ENCODE results near the gene CDK5RAP3. TPM values are rescaled to one million over a fixed set of nuclear protein-coding genes. Genes with fewer than 3 reads are reported as not detected.

The CDK5RAP3 gene
- total and polyA plus RNA-seq, 2 of the 13 experiments (the other 11 are each of a cell fraction or from before 2014, with no cell fraction given): 128 to 154 TPM

DNA sequence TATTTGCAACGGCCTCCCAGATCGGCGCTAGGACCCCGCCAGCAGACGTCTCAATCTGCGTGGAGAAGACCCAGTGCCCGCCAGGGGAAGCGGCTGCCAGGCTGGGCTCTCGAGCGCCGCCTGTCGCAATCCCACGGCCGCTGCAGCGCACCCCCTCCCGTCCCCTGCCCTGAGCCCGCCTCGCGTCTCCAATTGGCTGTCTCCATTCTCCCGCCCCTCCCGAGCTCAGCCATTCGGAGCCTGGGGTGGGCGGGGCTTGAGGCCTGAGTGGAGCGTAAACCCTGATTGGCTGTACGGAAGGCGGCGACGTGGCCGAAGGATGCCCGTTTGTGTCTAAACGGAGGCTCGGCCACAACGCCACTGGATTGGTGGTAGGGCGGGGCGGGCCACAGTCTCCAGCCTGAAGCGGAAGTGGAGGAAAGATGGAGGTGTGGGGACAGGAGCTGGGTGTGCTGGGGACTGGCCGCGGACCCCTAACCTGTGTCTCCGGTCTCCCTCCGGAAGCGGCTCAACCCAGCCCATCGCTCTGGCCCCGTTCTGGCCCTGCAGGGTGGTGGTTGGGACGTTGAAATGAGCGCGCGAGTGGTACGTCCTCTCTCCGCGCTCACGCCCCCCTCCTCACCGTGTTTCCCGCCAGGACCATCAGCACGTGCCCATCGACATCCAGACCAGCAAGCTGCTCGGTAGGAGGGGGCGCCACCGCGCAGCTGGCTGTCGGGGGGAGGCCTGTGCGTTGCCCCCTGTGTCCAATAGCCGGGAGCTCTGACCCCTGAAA, at the start of gene CDK5RAP3 (continued):
- TF ChIP-seq, protein P1, sequence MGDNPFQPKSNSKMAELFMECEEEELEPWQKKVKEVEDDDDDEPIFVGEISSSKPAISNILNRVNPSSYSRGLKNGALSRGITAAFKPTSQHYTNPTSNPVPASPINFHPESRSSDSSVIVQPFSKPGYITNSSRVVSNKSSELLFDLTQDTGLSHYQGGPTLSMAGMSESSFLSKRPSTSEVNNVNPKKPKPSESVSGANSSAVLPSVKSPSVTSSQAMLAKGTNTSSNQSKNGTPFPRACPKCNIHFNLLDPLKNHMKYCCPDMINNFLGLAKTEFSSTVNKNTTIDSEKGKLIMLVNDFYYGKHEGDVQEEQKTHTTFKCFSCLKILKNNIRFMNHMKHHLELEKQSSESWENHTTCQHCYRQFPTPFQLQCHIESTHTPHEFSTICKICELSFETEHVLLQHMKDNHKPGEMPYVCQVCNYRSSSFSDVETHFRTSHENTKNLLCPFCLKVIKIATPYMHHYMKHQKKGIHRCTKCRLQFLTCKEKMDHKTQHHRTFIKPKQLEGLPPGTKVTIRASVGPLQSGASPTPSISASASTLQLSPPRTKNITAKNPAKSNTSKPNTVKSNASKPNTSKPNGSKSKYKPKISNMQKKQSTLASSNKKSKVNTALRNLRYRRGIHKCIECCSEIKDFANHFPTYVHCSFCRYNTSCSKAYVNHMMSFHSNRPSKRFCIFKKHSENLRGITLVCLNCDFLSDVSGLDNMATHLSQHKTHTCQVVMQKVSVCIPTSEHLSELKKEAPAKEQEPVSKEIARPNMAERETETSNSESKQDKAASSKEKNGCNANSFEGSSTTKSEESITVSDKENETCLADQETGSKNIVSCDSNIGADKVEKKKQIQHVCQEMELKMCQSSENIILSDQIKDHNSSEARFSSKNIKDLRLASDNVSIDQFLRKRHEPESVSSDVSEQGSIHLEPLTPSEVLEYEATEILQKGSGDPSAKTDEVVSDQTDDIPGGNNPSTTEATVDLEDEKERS (CRISPR knock-in tag; IDR thresholded peaks at IDR 0.05): peak; percentile 95; the same call in 1 of the 2 replicates
- peak; percentile 89 for TF ChIP-seq GATAD1 (CRISPR knock-in tag; IDR thresholded peaks at IDR 0.05)
- no peak for TF ChIP-seq ZNF326 (CRISPR knock-in tag; IDR thresholded peaks at IDR 0.05; ENCODE audit: borderline replicate concordance)
- TF ChIP-seq ZNF572 (CRISPR knock-in tag; IDR thresholded peaks at IDR 0.05): peak; percentile 59; the same call in 1 of the 2 replicates
- TF ChIP-seq SNAPC2 (CRISPR knock-in tag; IDR thresholded peaks at IDR 0.05): peak; percentile 93; the same call in 1 of the 2 replicates
- peak; percentile 97 for TF ChIP-seq ZNF577 (CRISPR knock-in tag; IDR thresholded peaks at IDR 0.05; ENCODE audit: borderline replicate concordance, low read depth)
- peak; percentile 93 for TF ChIP-seq ZSCAN21 (CRISPR knock-in tag; IDR thresholded peaks at IDR 0.05; ENCODE audit: borderline replicate concordance)
- peak; percentile 91; the same call in 1 of the 2 replicates for TF ChIP-seq PAX8 (CRISPR knock-in tag; IDR thresholded peaks at IDR 0.05; ENCODE audit: borderline replicate concordance)
- TF ChIP-seq TSC22D2 (CRISPR knock-in tag; IDR thresholded peaks at IDR 0.05; ENCODE audit: borderline replicate concordance): peak; percentile 97
- TF ChIP-seq ZFP36L1 (CRISPR knock-in tag; IDR thresholded peaks at IDR 0.05): no peak; the same call in 1 of the 2 replicates
- TF ChIP-seq, protein P2, sequence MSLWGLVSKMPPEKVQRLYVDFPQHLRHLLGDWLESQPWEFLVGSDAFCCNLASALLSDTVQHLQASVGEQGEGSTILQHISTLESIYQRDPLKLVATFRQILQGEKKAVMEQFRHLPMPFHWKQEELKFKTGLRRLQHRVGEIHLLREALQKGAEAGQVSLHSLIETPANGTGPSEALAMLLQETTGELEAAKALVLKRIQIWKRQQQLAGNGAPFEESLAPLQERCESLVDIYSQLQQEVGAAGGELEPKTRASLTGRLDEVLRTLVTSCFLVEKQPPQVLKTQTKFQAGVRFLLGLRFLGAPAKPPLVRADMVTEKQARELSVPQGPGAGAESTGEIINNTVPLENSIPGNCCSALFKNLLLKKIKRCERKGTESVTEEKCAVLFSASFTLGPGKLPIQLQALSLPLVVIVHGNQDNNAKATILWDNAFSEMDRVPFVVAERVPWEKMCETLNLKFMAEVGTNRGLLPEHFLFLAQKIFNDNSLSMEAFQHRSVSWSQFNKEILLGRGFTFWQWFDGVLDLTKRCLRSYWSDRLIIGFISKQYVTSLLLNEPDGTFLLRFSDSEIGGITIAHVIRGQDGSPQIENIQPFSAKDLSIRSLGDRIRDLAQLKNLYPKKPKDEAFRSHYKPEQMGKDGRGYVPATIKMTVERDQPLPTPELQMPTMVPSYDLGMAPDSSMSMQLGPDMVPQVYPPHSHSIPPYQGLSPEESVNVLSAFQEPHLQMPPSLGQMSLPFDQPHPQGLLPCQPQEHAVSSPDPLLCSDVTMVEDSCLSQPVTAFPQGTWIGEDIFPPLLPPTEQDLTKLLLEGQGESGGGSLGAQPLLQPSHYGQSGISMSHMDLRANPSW (CRISPR knock-in tag; IDR thresholded peaks at IDR 0.05; ENCODE audit: borderline replicate concordance): peak; percentile 75; the same call in 1 of the 2 replicates
- peak; percentile 40; the same call in 1 of the 2 replicates for TF ChIP-seq HNF4A (CRISPR knock-in tag; IDR thresholded peaks at IDR 0.05)
- peak; percentile 65; the same call in 1 of the 2 replicates for TF ChIP-seq ZNF24 (IDR thresholded peaks at IDR 0.05)
- peak; percentile 94; the same call in 1 of the 2 replicates for TF ChIP-seq ZNF556 (CRISPR knock-in tag; IDR thresholded peaks at IDR 0.05; ENCODE audit: borderline replicate concordance)
- peak; percentile 67; the same call in 1 of the 2 replicates for TF ChIP-seq ZFP37 (CRISPR knock-in tag; IDR thresholded peaks at IDR 0.05; ENCODE audit: borderline replicate concordance)
- TF ChIP-seq CEBPG (CRISPR knock-in tag; IDR thresholded peaks at IDR 0.05): peak; percentile 79
- TF ChIP-seq TEAD3 (CRISPR knock-in tag; optimal IDR thresholded peaks at IDR 0.05; ENCODE audit: borderline replicate concordance): peak; percentile 89
- TF ChIP-seq, protein P3, sequence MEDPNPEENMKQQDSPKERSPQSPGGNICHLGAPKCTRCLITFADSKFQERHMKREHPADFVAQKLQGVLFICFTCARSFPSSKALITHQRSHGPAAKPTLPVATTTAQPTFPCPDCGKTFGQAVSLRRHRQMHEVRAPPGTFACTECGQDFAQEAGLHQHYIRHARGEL (CRISPR knock-in tag; IDR thresholded peaks at IDR 0.05): peak; percentile 90; the same call in 1 of the 2 replicates
- TF ChIP-seq HNRNPK (IDR thresholded peaks at IDR 0.05; ENCODE audit: low read depth, low read length, poor library complexity, severe bottlenecking): peak; percentile 61
- peak; percentile 47 for TF ChIP-seq ETV5 (CRISPR knock-in tag; IDR thresholded peaks at IDR 0.05; ENCODE audit: borderline replicate concordance)
- TF ChIP-seq ZNF3 (CRISPR knock-in tag; IDR thresholded peaks at IDR 0.05): peak; percentile 23; the same call in 1 of the 2 replicates
- no peak for TF ChIP-seq FOSL1 (CRISPR knock-in tag; IDR thresholded peaks at IDR 0.05; ENCODE audit: borderline replicate concordance)
- peak; percentile 79 for TF ChIP-seq ZNF331 (CRISPR knock-in tag; IDR thresholded peaks at IDR 0.05)
- TF ChIP-seq RCOR2 (CRISPR knock-in tag; IDR thresholded peaks at IDR 0.05): no peak; the same call in 1 of the 2 replicates
- peak; percentile 63; the same call in 1 of the 2 replicates for TF ChIP-seq ZSCAN25 (CRISPR knock-in tag; IDR thresholded peaks at IDR 0.05)
